ENCODE data around the gene ADAR.

Gene ADAR

GRCh38 chr1:154557248-154557938, 50.6 kb downstream of the ADAR start:
- no peak for DNase-seq

GRCh38 chr1:154556422-154556821, 51.6 kb downstream of the ADAR start:
- peak; percentile 40 for DNase-seq

DNA sequence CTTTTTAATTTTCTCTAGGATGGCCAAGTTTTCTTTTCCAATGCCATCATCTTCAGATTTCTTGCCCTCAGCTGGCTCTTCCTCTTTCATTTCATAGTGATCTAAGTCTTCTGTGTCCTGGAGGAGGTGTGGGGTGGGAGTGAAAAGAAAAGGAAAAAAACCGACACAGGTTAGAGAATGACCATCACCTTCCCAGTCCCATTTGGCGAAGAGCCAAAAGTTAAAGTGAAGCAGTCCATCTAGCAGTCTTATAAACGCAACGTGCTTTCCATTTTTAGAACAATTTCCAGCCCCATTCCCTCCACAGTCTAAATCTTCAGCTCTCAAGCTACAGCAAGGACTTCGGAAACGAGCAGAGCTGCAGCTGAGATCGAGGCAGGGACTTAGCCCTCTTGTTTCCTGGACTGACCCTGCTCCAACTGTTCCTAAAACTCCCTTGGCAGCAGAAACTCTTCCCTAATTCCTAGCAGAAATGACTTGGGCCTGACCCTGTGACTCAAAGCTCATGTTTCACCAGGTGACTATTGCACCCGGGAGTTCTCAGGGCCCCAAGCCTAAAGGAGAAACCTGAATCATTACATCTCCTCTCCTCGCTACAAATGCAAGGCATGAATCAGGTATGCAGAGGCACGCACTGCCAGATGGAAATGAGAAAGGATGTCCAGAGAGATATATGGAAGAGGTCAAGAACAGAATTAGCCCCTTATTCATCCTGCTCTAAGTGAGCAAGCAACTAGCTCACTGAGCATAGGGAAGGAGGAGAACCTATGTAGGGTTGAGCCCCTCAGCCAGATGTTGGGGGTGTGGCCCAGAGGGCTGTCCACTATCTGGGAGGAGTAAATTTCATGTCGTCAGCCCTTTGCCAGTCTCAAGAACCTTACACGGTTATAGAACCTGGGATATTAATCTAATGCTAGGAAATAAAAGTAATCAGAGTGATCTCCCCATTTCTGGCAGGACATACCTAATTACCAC, 54.6 kb downstream of the ADAR start:
- DNase-seq = no peak

GRCh38 chr1:154552036-154552435, 56.0 kb downstream of the ADAR start:
- no peak for DNase-seq

DNA sequence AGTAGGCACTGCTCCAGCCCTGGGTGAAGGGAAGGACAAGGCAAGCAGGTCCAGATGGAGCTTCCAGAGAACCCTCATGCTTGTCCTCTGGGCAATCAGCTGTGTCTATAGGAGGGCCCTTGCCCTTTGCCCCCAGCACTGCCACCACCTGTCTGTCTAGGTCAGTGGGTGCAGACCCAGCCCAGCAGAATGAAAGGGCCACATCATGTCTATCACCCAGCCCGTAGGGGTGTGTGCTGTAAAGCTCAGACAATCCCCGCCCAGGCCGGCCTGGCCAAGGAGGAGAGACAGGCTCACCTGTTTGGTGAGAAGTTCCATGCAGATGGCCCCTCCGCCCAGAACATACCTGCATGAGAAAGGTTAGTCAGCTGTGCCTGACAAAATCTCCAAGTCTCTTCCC, 56.5 kb downstream of the ADAR start:
- DNase-seq = no peak

DNA sequence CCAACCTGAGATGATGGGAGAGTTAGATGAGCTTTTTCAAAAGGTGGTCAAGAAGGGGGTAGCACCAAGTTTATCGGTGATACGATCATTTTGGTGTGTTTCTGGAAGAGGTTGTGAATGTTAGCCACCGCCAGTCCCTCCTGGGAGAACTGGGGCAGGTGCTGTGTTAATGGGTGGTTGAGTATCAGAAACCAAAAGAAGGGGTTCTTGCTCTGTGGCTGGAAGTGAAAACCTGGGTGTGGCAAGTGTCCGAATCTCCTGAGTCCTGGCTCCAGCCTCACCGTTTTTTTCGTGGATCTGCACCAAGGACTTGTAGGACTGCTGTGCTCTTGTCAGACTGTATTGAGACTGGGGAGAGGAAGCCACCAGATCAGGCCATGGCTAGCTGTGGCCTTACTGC, 57.3 kb downstream of the ADAR start:
- DNase-seq = no peak

DNA sequence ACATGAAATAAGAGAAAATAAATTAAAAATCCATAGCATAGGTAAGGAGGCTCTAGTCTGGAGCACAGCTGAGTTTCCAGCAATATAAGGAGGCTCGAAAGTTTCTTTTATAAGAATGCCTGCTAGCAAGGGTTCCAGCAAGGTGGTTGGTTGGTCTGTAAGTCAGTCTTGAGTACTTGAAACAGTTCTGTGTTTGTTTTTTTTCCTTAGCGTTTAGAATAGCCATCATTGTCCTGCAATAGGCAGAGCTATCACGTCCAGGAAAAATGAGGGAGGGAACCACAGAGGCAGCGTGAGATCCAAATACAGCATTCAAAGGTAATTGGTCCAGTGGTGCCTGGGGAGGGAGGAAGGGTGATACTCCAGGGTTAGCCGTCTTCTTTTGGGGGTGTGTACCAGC, 57.9 kb downstream of the ADAR start:
- DNase-seq = no peak

- DNase-seq = no peak
Measured at GRCh38 chr1:154549202-154549770, 58.7 kb downstream of the ADAR start.

DNA sequence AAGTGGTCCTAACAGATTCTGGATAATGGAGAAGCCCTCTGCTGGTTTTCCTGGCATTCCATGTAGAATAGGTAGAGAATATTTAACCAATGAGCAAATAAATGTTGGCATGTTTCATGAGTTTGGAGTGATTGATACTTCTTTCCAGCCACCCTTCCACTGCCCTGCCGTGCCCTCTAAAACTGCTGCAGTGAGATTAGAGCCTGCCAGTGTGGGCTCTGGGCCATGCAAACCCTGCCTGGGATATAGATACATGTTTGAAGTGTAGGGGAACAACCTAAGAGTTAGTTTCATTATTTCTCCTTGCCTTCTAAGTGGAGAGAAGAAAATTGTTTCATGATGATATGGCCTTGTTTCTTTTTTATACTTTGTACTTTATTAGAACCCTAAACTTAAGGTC, 60.0 kb downstream of the ADAR start:
- no peak for DNase-seq

GRCh38 chr1:154547105-154547732, 60.8 kb downstream of the ADAR start:
- no peak for DNase-seq

GRCh38 chr1:154546264-154547063, 61.5 kb downstream of the ADAR start:
- DNase-seq = peak; percentile 53

- no peak for DNase-seq
Measured at GRCh38 chr1:154541231-154541630, 66.8 kb downstream of the ADAR start.

DNA sequence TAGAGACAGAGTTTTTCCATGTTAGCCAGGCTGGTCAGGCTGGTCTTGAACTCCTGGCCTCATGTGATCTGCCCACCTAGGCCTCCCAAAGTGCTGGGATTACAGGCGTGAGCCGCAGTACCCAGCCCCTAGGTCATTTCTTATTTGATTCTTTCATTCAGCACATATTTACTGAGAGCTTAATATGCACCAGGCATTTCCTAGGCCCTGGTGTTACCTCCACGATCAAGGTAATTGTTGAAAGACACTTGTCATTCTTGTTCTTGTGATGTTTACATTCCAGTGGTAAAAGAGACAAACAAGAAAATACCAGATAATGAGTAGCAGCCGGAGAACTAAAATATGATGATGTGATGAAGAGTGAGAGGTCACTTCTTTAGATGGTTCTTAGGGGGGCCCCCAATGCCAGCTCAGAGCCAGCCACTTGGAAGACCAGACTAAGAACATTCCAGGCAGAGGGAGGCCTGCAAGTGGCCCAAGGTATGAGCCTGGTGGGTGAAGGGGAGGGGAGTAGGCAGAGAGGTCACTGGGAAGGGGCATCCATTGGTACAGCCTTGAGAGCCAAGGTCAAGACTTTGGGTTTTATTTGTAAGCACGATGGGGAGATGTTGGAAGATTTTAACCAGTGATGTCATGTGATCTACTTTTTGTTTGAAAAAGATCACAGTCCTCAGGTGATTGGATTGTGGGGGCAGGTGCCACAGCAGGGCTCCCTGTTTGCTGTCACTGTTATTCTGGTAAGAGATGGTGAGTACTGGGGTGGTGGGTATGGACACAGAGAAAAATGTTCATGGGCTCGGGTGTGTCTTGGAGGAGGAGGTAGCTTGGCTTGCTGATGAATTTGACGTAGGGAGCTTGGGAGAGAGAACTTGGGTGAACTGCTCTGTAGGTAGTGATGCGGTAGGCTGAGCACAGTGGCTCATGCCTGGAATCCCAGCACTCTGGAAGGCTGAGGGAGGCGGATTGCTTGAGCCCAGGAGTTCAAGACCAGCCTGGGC, 68.2 kb downstream of the ADAR start:
- DNase-seq = no peak

DNA sequence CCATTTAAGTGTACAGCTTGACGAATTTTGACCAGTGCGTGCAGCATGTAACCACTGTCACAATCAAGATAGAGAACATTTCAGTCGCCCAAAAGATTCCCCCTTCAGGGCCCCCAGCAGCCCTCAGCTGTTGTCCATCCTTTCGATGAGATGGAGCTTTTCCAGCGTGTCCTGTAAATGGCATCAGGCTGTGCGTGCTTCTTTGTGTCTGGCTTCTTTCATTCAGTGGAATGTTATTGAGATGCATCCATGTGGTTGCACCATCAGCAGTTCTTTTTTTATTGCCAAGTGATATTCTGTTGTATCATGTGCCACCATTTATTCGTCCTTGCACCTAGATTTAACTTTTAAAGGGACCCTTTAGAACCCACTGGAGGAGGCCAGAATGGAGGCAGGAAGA, 71.4 kb downstream of the ADAR start:
- no peak for DNase-seq

DNA sequence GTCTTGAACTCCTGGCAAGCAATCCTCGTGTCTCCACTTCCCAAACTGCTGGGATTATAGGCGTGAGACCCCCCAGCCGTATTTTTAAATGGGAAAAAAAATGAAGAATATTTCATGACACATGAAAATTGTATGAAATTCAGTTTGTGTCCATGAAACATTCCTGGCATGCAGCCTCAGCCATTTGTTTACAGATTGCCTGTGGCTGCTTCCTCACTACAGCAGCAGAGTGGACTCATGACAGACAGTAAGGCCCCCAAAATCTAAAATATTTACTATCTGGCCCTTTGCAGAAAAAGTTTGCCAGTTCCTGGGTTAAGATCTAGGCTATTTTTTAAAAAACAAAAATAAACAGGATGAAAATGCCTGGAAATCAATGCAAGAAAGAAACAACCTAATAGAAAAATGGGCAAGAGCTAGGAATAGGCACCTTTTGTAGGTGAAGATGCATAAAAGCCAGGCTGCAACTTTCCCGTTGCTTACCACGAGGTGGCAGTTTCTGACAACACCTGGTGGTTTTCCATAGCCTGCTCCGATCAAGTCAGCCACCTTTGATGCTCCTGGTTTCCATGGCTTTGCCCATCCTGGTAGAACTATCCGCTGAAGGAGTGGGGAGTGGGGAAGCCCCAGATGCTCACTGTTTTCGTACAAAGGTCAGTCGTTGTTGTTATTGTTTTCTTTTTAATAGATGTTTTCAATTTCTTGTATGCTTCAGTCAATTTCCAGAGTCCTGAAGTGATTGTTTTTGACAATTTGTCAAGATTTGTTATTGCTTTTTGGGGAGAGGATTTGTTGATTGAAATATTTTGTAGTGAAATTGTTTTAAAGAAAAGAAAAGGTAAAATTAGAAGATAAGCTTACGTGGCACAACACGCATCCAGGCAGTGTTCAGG, 73.8 kb downstream of the ADAR start:
- peak; percentile 11 for DNase-seq

All from fibroblast of upper back skin (primary cell).